GM12878 (cell line): Measurements from ENCODE around the gene SLC29A1.

Experiments
- CEBPB ChIP-seq, 2 experiments: fragments of 150-350 bp in 1 of 2; IDR thresholded peaks; 2 replicates each; pipeline ENCODE4 v1.6.1; 2012 to 2014; ENCODE audit warnings: low read depth in 2 of 2, low read length in 2 of 2, borderline replicate concordance in 1 of 2, inconsistent platforms in 1 of 2
- CREB1 ChIP-seq: IDR thresholded peaks from 2 replicates; pipeline ENCODE4 v1.6.1; 2012; ENCODE audit warnings: low read depth, mild to moderate bottlenecking, inconsistent platforms
- NR2C2 ChIP-seq: IDR thresholded peaks from 2 replicates; pipeline ENCODE4 v1.6.1; 2011; ENCODE audit warnings: borderline replicate concordance, low read depth; ENCODE audit not compliant: control insufficient read depth, insufficient read length
- PML ChIP-seq: IDR thresholded peaks from 2 replicates; pipeline ENCODE4 v1.6.1; 2012; ENCODE audit warnings: low read length, inconsistent platforms
- POLR2AphosphoS5 ChIP-seq: IDR thresholded peaks from 2 replicates; pipeline ENCODE4 v1.6.1; 2011; ENCODE audit warnings: mild to moderate bottlenecking, low read length, inconsistent platforms
- REST ChIP-seq: IDR thresholded peaks from 2 replicates; pipeline ENCODE4 v1.6.1; 2012; ENCODE audit warnings: mild to moderate bottlenecking, low read depth, low read length
- STAT3 ChIP-seq: IDR thresholded peaks from 2 replicates; pipeline ENCODE4 v1.6.1; 2011; ENCODE audit warnings: low read depth, low read length, improper control_type of control experiment
- TARDBP ChIP-seq: IDR thresholded peaks from 2 replicates; pipeline ENCODE4 v1.6.1; 2016; ENCODE audit warnings: borderline replicate concordance
- TF ChIP-seq, protein P1 (sequence below), 3 experiments: IDR thresholded peaks in 2 of 3; conservative IDR thresholded peaks in 1 of 3; 2 replicates each; pipeline ENCODE4 v1.5.1; 2011; ENCODE audit warnings: low read depth in 3 of 3, low read length in 3 of 3, mild to moderate bottlenecking in 3 of 3, control low read depth in 2 of 3, moderate library complexity in 2 of 3, inconsistent platforms in 1 of 3, mixed read lengths in 1 of 3; ENCODE audit not compliant: control insufficient read depth in 2 of 3, insufficient read depth in 1 of 3; ENCODE audit errors: extremely low read depth in 1 of 3

DNA sequence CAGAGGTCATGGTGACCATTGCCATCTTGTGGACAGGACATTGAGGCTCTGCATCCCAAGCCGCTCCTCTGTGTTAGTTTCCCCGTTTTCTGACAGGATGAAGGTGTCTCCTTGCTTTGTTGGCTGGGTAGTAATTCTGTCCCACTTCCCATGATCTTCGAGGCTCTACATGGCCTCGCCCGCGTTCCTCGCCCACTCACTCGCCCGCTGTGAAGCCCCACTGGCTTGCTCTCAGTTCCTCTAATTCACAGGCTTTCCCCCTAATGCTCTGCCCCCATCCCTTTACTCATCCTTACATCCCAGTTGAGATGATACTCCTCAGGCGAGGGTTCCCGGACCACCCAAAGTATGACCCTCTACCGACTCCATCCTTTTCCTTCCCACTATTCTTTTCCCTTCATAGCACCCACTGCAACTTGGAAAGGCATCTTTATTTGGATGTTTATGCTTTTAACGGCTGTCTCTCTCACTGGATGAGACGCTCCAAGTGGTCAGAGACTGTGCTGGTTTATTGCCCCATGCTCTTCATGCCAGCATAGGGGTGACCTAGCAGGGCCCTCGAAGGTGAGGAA is 34.4 kb downstream of the SLC29A1 start:
- TF ChIP-seq CREB1 (no peak), REST (0 out of 2 replicates have a peak, but pooled peaks have one; percentile 4), POLR2AphosphoS5 (peak; percentile 77), CEBPB (IDR thresholded peaks at IDR 0.05; ENCODE audit: borderline replicate concordance in 1 of 2, low read depth in 2 of 2, low read length in 2 of 2) (no peak), TARDBP (no peak), STAT3 (no peak), PML (no peak), NR2C2 (no peak)
- TF ChIP-seq, protein P1, sequence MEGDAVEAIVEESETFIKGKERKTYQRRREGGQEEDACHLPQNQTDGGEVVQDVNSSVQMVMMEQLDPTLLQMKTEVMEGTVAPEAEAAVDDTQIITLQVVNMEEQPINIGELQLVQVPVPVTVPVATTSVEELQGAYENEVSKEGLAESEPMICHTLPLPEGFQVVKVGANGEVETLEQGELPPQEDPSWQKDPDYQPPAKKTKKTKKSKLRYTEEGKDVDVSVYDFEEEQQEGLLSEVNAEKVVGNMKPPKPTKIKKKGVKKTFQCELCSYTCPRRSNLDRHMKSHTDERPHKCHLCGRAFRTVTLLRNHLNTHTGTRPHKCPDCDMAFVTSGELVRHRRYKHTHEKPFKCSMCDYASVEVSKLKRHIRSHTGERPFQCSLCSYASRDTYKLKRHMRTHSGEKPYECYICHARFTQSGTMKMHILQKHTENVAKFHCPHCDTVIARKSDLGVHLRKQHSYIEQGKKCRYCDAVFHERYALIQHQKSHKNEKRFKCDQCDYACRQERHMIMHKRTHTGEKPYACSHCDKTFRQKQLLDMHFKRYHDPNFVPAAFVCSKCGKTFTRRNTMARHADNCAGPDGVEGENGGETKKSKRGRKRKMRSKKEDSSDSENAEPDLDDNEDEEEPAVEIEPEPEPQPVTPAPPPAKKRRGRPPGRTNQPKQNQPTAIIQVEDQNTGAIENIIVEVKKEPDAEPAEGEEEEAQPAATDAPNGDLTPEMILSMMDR (IDR thresholded peaks at IDR 0.05 in 2 of 3, conservative IDR thresholded peaks at IDR 0.05 in 1 of 3; ENCODE audit: control insufficient read depth in 2 of 3, extremely low read depth in 1 of 3, insufficient read depth in 1 of 3, low read depth in 3 of 3, low read length in 3 of 3), result peak in 1 of 3 experiments; percentile 2; a peak in 1 of 6 replicates
